Caco-2 (cell line): Measurements from ENCODE around the gene SPDYE6. TPM values are rescaled to one million over a fixed set of nuclear protein-coding genes. Genes with fewer than 3 reads are reported as not detected.
"Not testable (repeated sequence)": the region's sequence is repeated elsewhere in the genome, so short reads cannot be mapped to it uniquely, and the experiment has no call there.

ENCODE experiments used
- BruUV-seq: library from RNA; stranded (reverse); fragments of 400-500 nt; replicated peaks from 2 replicates; lab custom pipeline; 2021; lab: Mats Ljungman, UMichigan
- CTCF ChIA-PET: fragments of 300-600 bp; sonication (Branson Sonifier 250); formaldehyde crosslinking; loops from one replicate; lab custom pipeline; 2022; ENCODE audit warnings: antibody characterized with exemption; lab: Charles Lee
- POLR2A ChIA-PET: fragments of 300-600 bp; sonication (Branson Sonifier 250); formaldehyde crosslinking; loops from one replicate; lab custom pipeline; 2022; ENCODE audit warnings: antibody characterized with exemption; lab: Charles Lee
- DNase-seq, 2 experiments: peaks; one replicate each; pipeline versions ENCODE4 v3.0.0 to v3.0.0-alpha.2; 2020 to 2022
- H3K27me3 ChIP-seq: replicated peaks from 2 replicates; pipeline ENCODE4 v1.6.0; 2011; ENCODE audit warnings: low read length; ENCODE audit not compliant: control insufficient read depth, insufficient read depth
- H3K36me3 ChIP-seq: 2 replicates; pipeline ENCODE4 v1.5.1; 2011; ENCODE audit warnings: low read length; ENCODE audit not compliant: control insufficient read depth, insufficient read depth
- H3K4me1 ChIP-seq: fragments of 250-450 bp; sonication (Bioruptor Pico); 2 replicates; pipeline ENCODE4 v1.5.1; 2020; ENCODE audit warnings: mild to moderate bottlenecking
- H3K4me3 ChIP-seq: 2 replicates; pipeline ENCODE4 v1.5.1; 2011; ENCODE audit warnings: low read depth, mild to moderate bottlenecking, control low read depth, low read length
- H3K9me3 ChIP-seq: fragments of 250-450 bp; sonication (Bioruptor Pico); 2 replicates; pipeline ENCODE4 v1.5.1; 2020; ENCODE audit warnings: mild to moderate bottlenecking, moderate library complexity
- H3K27ac Mint-ChIP-seq: one replicate; pipeline ENCODE4 v1.8.0; 2022; ENCODE audit warnings: mixed read lengths; ENCODE audit not compliant: unreplicated experiment
- H3K27me3 Mint-ChIP-seq: one replicate; pipeline ENCODE4 v1.8.0; 2022; ENCODE audit warnings: mixed read lengths; ENCODE audit not compliant: insufficient read depth, unreplicated experiment
- H3K36me3 Mint-ChIP-seq: one replicate; pipeline ENCODE4 v1.8.0; 2022; ENCODE audit warnings: mild to moderate bottlenecking, mixed read lengths; ENCODE audit not compliant: insufficient read depth, unreplicated experiment
- H3K4me1 Mint-ChIP-seq: one replicate; pipeline ENCODE4 v1.8.0; 2022; ENCODE audit warnings: low read depth, mixed read lengths; ENCODE audit not compliant: unreplicated experiment
- H3K4me3 Mint-ChIP-seq: one replicate; pipeline ENCODE4 v1.8.0; 2022; ENCODE audit warnings: mild to moderate bottlenecking, moderate library complexity, mixed read lengths; ENCODE audit not compliant: unreplicated experiment
- H3K9me3 Mint-ChIP-seq: one replicate; pipeline ENCODE4 v1.8.0; 2022; ENCODE audit warnings: mixed read lengths; ENCODE audit not compliant: unreplicated experiment
- CTCF ChIP-seq, 2 experiments: fragments of 200-600 bp in 1 of 2; IDR thresholded peaks; 1 replicate in 1 of 2; 2 replicates in 1 of 2; pipeline versions ENCODE4 v1.5.1 to v1.8.0; 2011 to 2022; ENCODE audit warnings: antibody characterized with exemption in 1 of 2, control low read depth in 1 of 2, inconsistent platforms in 1 of 2, low read depth in 1 of 2, low read length in 1 of 2, mild to moderate bottlenecking in 1 of 2, moderate library complexity in 1 of 2; ENCODE audit not compliant: insufficient read depth in 1 of 2, severe bottlenecking in 1 of 2, unreplicated experiment in 1 of 2
- intact Hi-C: fragments of 100-400 bp; cut with micrococcal nuclease; formaldehyde crosslinking; loops from one replicate; pipeline ENCODE4 v1.10.0; 2022; ENCODE audit not compliant: unreplicated experiment
- total RNA-seq: library from RNA; stranded (reverse); gene quantifications from 2 replicates; pipeline ENCODE4 v1.2.3, GENCODE V29; 2022

Gene SPDYE6
- total RNA-seq, 1 experiment from 2014 or later = not detected

- DNase-seq = no peak
- H3K4me3 ChIP-seq = no peak overlapping the region
- H3K36me3 ChIP-seq = peaks cover 2% of the 10 kb centered on the region; the same call in 1 of the 2 replicates
- Mint-ChIP-seq H3K4me3 (no peak overlapping the region), H3K4me1 (peaks cover 15% of the 10 kb centered on the region), H3K36me3 (peaks cover 61% of the 10 kb centered on the region), H3K27me3 (no peaks in the 10 kb centered on the region), H3K27ac (peak overlapping the region; percentile 53), H3K9me3 (no peaks in the 10 kb centered on the region)
- no peaks in the 10 kb centered on the region for H3K27me3 ChIP-seq
- ChIA-PET POLR2A (no interaction called here), CTCF (interaction anchor here (1.0 kb wide), 1 partner anchor 110 kb away, joined by 9 read pairs; no protein-coding TSS in a partner anchor)
- no peaks in the 10 kb centered on the region; the same call in 1 of the 2 replicates for H3K9me3 ChIP-seq
- H3K4me1 ChIP-seq = peaks cover 22% of the 10 kb centered on the region
- no peak for TF ChIP-seq CTCF (IDR thresholded peaks at IDR 0.05; ENCODE audit: insufficient read depth in 1 of 2, low read depth in 1 of 2, low read length in 1 of 2, severe bottlenecking in 1 of 2, unreplicated experiment in 1 of 2)
- intact Hi-C loops = loop anchor here (1.0 kb wide), 1 partner anchor 111 kb away; no protein-coding TSS in a partner anchor
- no TSS peak for BruUV-seq
These were observed 33.6 kb upstream of the SPDYE6 start for GRCh38 chr7:102389810-102390209.

GRCh38 chr7:102387064-102387463 lies 30.8 kb upstream of the SPDYE6 start:
- Mint-ChIP-seq H3K36me3 (peaks cover 69% of the 10 kb centered on the region), H3K9me3 (no peaks in the 10 kb centered on the region), H3K4me1 (peaks cover 5% of the 10 kb centered on the region), H3K27ac (no peak overlapping the region), H3K27me3 (no peaks in the 10 kb centered on the region), H3K4me3 (no peak overlapping the region)
- no peak overlapping the region for H3K4me3 ChIP-seq
- POLR2A ChIA-PET = no interaction called here
- H3K27me3 ChIP-seq = no peaks in the 10 kb centered on the region
- intact Hi-C loops = no loop called here
- no TSS peak for BruUV-seq
- no peaks in the 10 kb centered on the region for H3K9me3 ChIP-seq
- CTCF ChIA-PET = interaction anchor here (1.0 to 1.2 kb wide), 2 partner anchors 107 kb away, joined by 3 to 4 read pairs; no protein-coding TSS in a partner anchor
- no peak for DNase-seq
- H3K36me3 ChIP-seq = no peaks in the 10 kb centered on the region; the same call in 1 of the 2 replicates
- no peak for TF ChIP-seq CTCF (IDR thresholded peaks at IDR 0.05; ENCODE audit: insufficient read depth in 1 of 2, low read depth in 1 of 2, low read length in 1 of 2, severe bottlenecking in 1 of 2, unreplicated experiment in 1 of 2)
- no peaks in the 10 kb centered on the region for H3K4me1 ChIP-seq

GRCh38 chr7:102381696-102382425 lies 25.6 kb upstream of the SPDYE6 start:
- H3K27me3 ChIP-seq, H3K4me3 ChIP-seq, H3K9me3 ChIP-seq, H3K27me3 Mint-ChIP-seq, DNase-seq, H3K4me1 ChIP-seq, H3K4me3 Mint-ChIP-seq, intact Hi-C loops, CTCF ChIA-PET, H3K9me3 Mint-ChIP-seq, H3K27ac Mint-ChIP-seq, H3K4me1 Mint-ChIP-seq, H3K36me3 ChIP-seq: not testable (repeated sequence)
- peaks cover 84% of the 10 kb centered on the region for H3K36me3 Mint-ChIP-seq
- POLR2A ChIA-PET = interaction anchor here (1.0 kb wide), 1 partner anchor 14 kb away, joined by 4 read pairs; the partner anchor contains the start of gene PRKRIP1
- BruUV-seq = TSS peak; percentile 3

- H3K4me3 ChIP-seq, H3K4me3 Mint-ChIP-seq, H3K4me1 Mint-ChIP-seq, intact Hi-C loops, H3K27me3 Mint-ChIP-seq, H3K9me3 Mint-ChIP-seq, H3K4me1 ChIP-seq, H3K27me3 ChIP-seq, H3K9me3 ChIP-seq, BruUV-seq, H3K27ac Mint-ChIP-seq, H3K36me3 ChIP-seq, CTCF ChIA-PET, DNase-seq: not testable (repeated sequence)
- H3K36me3 Mint-ChIP-seq = peaks cover 82% of the 10 kb centered on the region
- POLR2A ChIA-PET = interaction anchor here (1.0 kb wide), 1 partner anchor 15 kb away, joined by 4 read pairs; the partner anchor contains the start of gene PRKRIP1
These were observed 24.6 kb upstream of the SPDYE6 start for GRCh38 chr7:102380837-102381236.
